Lower lobe of right lung (tissue), 2 donors: ENCODE data around the gene AHCY. TPM values are rescaled to one million over a fixed set of nuclear protein-coding genes. Genes with fewer than 3 reads are reported as not detected.
"Not testable (repeated sequence)": the region's sequence is repeated elsewhere in the genome, so short reads cannot be mapped to it uniquely, and the experiment has no call there.

Source experiments
- ATAC-seq, 2 donors: fragments of 200-7000 bp; cut with Tn5 transposase; one replicate each; pipeline ENCODE4 v1.9.1; 2020 to 2022; ENCODE audit warnings: mild to moderate bottlenecking in 2 of 2, moderate library complexity in 2 of 2
- DNase-seq: peaks from one replicate; pipeline ENCODE4 v3.0.0-alpha.2; 2020
- H3K27ac ChIP-seq: fragments of 200-600 bp; one replicate; pipeline ENCODE4 v1.8.0; 2022
- H3K27me3 ChIP-seq: fragments of 200-600 bp; one replicate; pipeline ENCODE4 v1.8.0; 2022; ENCODE audit warnings: low read depth
- H3K36me3 ChIP-seq: fragments of 200-600 bp; one replicate; pipeline ENCODE4 v1.8.0; 2022; ENCODE audit warnings: mild to moderate bottlenecking
- H3K4me1 ChIP-seq: fragments of 200-600 bp; one replicate; pipeline ENCODE4 v1.8.0; 2022
- H3K4me3 ChIP-seq: fragments of 200-600 bp; one replicate; pipeline ENCODE4 v1.8.0; 2022; ENCODE audit warnings: mild to moderate bottlenecking
- H3K9me3 ChIP-seq: fragments of 200-600 bp; one replicate; pipeline ENCODE4 v1.8.0; 2022
- CTCF ChIP-seq: fragments of 200-600 bp; IDR thresholded peaks from one replicate; pipeline ENCODE4 v1.8.0; 2022; ENCODE audit warnings: antibody characterized with exemption, mild to moderate bottlenecking
- intact Hi-C: fragments of 100-400 bp; cut with DNase I; formaldehyde crosslinking; loops from one replicate; pipeline ENCODE4 v1.11.0; 2022
- total RNA-seq: library from RNA; stranded (reverse); fragmentation: NEBNext Ultra II Directional; extraction: Animal tissue kit (Norgen Biotek cat#: 25700); gene quantifications from one replicate; pipeline ENCODE4 v1.2.1, GENCODE V29; 2021
- donor health status: DM: no; HTN: yes; CAD: no; lungs with severe emphysema.

Gene AHCY
- total RNA-seq, 1 donor from 2014 or later: 63.8 TPM

GRCh38 chr20:34251619-34252018, 51.5 kb downstream of the AHCY start:
- intact Hi-C loops: no loop called here
- Histone ChIP-seq H3K36me3 (no peaks in the 10 kb centered on the region), H3K4me1 (peaks cover 10% of the 10 kb centered on the region), H3K4me3 (no peak overlapping the region), H3K27me3 (no peaks in the 10 kb centered on the region), H3K9me3 (no peaks in the 10 kb centered on the region), H3K27ac (no peak overlapping the region)
- no peak for TF ChIP-seq CTCF
- no peak for ATAC-seq
- DNase-seq: no peak

DNA sequence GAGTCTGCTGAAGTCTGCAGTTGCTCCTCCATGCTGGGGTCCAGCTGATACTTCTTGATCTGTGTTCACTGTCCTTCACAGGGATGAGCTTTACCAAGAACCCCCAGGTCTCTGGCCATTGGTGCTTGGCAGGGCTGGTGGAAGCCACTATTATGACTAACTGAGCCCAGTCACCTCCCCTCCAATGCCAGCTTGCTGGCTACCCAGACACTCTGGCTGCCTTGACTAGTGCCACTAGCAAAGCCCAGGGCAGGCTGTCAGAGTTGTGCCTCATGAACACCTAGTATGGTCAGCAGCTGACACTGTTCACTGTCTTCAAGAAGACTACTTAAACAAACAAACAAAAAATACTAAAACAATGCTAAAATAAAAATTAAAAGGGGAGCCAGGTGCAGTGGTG, 53.1 kb downstream of the AHCY start:
- H3K9me3 ChIP-seq: no peaks in the 10 kb centered on the region
- no peak for TF ChIP-seq CTCF
- H3K27ac ChIP-seq: no peak overlapping the region
- intact Hi-C loops: no loop called here
- no peaks in the 10 kb centered on the region for H3K27me3 ChIP-seq
- no peak overlapping the region for H3K4me3 ChIP-seq
- H3K4me1 ChIP-seq: peaks cover 10% of the 10 kb centered on the region
- H3K36me3 ChIP-seq: no peaks in the 10 kb centered on the region
- DNase-seq: no peak
- no peak for ATAC-seq

- Histone ChIP-seq H3K9me3 (no peaks in the 10 kb centered on the region), H3K27ac (no peak overlapping the region), H3K27me3 (no peaks in the 10 kb centered on the region), H3K4me1 (peaks cover 10% of the 10 kb centered on the region), H3K4me3 (no peak overlapping the region), H3K36me3 (no peaks in the 10 kb centered on the region)
- intact Hi-C loops: no loop called here
- DNase-seq: no peak
- peak; percentile 75 to 84 for ATAC-seq
- no peak for TF ChIP-seq CTCF
Measured at GRCh38 chr20:34249291-34249690, 53.9 kb downstream of the AHCY start.

GRCh38 chr20:34246126-34246626, 57.0 kb downstream of the AHCY start:
- ATAC-seq: no peak
- Histone ChIP-seq H3K4me3 (no peak overlapping the region), H3K36me3 (no peaks in the 10 kb centered on the region), H3K4me1 (peaks cover 10% of the 10 kb centered on the region), H3K27ac (no peak overlapping the region), H3K27me3 (no peaks in the 10 kb centered on the region), H3K9me3 (no peaks in the 10 kb centered on the region)
- intact Hi-C loops: no loop called here
- no peak for TF ChIP-seq CTCF
- DNase-seq: no peak

DNA sequence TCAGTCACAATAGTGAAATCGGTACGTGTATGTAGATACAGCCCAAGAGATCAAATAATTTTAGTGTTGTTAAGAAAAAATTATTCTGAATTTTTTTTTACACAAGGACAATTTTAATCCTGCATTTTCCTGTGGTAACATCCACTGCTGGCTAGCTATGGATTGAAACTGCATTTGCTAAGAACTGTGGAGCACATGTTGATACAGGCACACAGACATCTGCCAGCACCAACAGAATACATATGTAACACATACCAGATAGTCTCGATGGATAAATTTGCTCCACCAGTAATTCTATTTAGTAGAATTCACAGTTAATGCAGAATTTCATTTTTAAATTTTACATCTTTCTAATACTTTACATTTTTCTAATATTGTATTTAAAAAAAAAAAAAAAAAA, 59.8 kb downstream of the AHCY start:
- Histone ChIP-seq H3K36me3 (no peaks in the 10 kb centered on the region), H3K4me3 (no peak overlapping the region), H3K27ac (no peak overlapping the region), H3K4me1 (no peaks in the 10 kb centered on the region), H3K9me3 (no peaks in the 10 kb centered on the region), H3K27me3 (no peaks in the 10 kb centered on the region)
- DNase-seq: no peak
- no peak for ATAC-seq
- TF ChIP-seq CTCF: no peak
- intact Hi-C loops: no loop called here

- Histone ChIP-seq H3K27me3 (no peaks in the 10 kb centered on the region), H3K9me3 (peaks cover 3% of the 10 kb centered on the region), H3K36me3 (no peaks in the 10 kb centered on the region), H3K4me1 (no peaks in the 10 kb centered on the region), H3K4me3 (no peak overlapping the region), H3K27ac (no peak overlapping the region)
- ATAC-seq (no peak), DNase-seq (no peak)
- intact Hi-C loops: no loop called here
- TF ChIP-seq CTCF: no peak
Measured at GRCh38 chr20:34242879-34243278, 60.3 kb downstream of the AHCY start.

DNA sequence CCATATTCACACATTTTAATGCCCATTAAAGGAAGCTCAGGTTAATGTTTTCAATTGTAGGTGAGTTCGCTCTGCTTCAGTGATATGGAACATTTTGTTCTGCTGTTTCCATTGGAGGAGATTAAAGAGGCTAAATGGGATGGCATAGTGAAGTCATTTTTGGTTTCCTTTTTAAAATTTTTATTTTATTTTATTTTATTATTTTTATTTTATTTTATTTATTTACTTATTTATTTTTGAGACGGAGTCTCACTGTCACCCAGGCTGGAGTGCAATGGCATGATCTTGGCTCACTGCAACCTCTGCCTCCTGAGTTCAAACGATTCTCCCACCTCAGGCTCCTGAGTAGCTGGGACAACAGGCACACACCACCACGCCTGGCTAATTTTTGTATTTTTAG, 61.1 kb downstream of the AHCY start:
- H3K4me1 ChIP-seq, DNase-seq, ATAC-seq, H3K27ac ChIP-seq, intact Hi-C loops, H3K4me3 ChIP-seq, H3K27me3 ChIP-seq, H3K36me3 ChIP-seq: not testable (repeated sequence)
- peaks cover 11% of the 10 kb centered on the region for H3K9me3 ChIP-seq
